ENCODE data around the gene C2CD5.

C2CD5 gene

GRCh38 chr12:22443379-22444316 is 100.7 kb downstream of the C2CD5 start:
- no peak overlapping the region for H3K27ac ChIP-seq
- TF ChIP-seq CTCF (IDR thresholded peaks at IDR 0.05) (peak; percentile 91), ZFX (IDR thresholded peaks at IDR 0.05; ENCODE audit: borderline replicate concordance) (no peak)

DNA sequence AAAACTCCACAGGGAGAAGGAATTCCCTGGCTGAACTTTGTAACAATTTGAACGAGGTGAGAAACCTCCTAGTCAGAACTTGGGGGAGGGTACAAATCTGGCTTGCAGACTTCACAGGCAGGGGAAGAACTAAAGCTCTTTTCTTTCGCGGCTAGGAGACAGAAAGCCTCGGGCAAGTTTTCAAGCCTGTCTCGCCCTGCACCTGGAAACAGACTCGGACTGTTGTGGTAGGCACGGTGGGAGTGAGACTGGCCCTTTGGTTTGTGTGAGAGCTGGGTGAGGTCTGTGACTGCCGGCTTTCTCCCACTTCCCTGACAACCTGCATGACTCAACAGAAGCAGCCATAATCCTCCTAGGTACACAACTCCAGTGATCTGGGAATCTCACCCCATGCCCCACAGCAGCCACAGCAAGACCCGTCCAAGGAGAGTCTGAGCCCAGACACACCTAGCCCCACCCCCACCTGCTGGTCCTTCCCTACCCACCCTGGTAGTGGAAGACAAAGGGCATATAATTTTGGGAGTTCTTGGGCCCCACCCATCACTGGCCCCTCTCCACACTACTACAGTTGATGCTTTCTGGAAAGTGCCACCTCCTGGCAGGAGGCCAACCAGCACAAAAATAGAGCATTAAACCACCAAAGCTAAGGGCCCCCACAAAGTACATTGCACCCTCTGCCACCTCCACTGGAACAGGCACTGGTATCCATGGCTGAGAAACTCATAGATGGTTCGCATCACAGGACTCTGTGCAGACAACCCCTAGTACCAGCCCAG is 107.1 kb downstream of the C2CD5 start:
- TF ChIP-seq ZFX (IDR thresholded peaks at IDR 0.05; ENCODE audit: borderline replicate concordance), result no peak
- TF ChIP-seq CTCF (IDR thresholded peaks at IDR 0.05), result no peak
- no peak overlapping the region for H3K27ac ChIP-seq

DNA sequence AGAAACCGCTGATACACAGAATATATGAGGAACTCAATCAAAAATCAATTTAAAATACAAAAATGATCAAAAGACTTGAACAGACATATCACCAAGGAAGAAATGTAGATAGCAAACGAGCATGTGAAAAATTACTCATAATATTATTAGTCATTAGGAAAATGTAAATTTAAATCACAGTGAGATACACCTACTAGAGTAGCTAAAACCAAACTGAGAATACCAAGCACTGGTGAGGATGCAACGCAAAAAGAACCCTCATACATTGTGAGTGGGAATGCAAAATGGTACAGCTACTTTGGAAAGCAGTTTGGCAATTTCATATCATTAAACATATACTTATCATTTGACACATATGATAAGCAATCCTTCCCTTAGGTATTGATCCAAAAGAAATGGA is 108.8 kb downstream of the C2CD5 start:
- no peak for TF ChIP-seq CTCF (IDR thresholded peaks at IDR 0.05)
- H3K27ac ChIP-seq, result no peak overlapping the region

DNA sequence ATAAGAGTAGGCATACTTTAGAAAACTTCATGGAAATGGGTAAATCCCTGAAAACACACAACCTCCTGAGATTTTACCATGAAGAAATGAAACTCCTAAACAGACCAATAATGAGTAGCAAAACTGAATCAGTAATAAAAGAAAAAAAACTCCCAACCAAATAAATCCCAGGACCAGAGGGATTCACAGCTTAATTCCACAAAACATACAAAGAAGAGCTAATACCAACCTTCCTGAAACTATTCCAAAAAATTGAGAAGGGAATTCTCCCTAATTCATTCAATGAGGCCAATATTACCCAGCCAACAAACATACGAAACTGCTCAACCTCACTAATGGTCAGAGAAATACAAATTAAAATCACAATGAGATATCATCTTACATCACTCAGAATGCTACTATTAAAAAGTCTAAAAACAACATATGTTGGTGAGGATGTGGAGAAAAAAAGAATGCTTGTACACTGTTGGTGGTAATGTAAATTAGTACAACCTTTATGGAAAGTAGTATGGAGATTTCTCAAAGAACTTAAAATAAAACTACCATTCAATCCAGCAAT is 112.6 kb downstream of the C2CD5 start:
- no peak overlapping the region for H3K27ac ChIP-seq
- TF ChIP-seq CTCF (IDR thresholded peaks at IDR 0.05) (no peak), ZFX (IDR thresholded peaks at IDR 0.05; ENCODE audit: borderline replicate concordance) (no peak)

GRCh38 chr12:22416801-22417200 is 127.5 kb downstream of the C2CD5 start:
- TF ChIP-seq CTCF (IDR thresholded peaks at IDR 0.05) (no peak), ZFX (IDR thresholded peaks at IDR 0.05; ENCODE audit: borderline replicate concordance) (no peak)
- peak overlapping the region; percentile 82 for H3K27ac ChIP-seq

DNA sequence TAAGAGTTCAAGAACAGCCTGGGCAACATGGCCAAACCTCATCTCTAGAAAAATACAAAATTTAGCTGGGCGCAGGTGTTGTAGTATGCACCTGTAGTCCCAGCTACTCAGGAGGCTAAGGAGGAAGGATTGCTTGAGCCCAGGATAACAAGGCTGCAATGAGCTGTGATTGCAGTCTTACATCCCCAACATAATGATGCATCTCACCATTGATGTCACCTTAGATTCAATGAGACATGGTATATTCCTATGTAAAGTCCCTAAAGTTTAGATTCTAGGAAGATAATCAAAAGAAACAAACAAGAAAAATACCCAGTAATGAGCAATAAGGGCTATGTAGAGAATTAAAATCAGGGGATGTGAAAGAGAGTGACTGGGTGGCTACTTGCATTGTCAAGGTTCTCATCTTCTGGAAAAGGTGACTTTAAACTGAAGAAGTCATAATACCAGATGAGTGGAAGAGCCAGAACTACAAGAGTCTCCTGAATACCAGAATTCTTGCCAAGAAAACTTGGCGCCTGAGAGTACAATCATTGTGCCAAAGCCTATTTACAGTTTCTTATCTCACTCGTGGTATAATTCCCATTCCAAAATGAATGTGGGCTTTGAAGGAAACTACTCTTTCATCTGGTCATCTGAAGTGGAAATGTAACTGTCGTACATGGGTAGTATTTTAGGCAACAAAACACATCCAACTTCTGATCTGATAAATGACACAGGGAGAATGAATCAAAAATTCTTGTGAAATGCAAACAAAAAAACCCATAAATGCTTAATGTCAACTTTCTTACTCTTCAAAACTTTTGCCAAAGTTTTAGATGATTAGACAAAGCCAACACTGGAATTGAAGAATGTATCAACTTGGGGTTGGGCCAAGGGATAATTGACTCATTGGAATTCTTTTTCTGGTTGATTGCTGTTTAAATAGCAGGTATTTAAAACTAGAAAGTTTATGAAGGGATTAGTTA is 128.7 kb downstream of the C2CD5 start:
- H3K27ac ChIP-seq, result peak overlapping the region; percentile 82
- no peak for TF ChIP-seq CTCF (IDR thresholded peaks at IDR 0.05)
- no peak for TF ChIP-seq ZFX (IDR thresholded peaks at IDR 0.05; ENCODE audit: borderline replicate concordance)
